GM18520 (cell line): ENCODE results near the gene ELL.
A peak's percentile ranks its signal among the peaks of the same experiment; 100 is the strongest.
"Not testable (repeated sequence)": the region's sequence is repeated elsewhere in the genome, so short reads cannot be mapped to it uniquely, and the experiment has no call there.

Experiments
- ATAC-seq: cut with Tn5 transposase; IDR thresholded peaks from one replicate; pipeline ENCODE4 v1.9.1; 2021; ENCODE audit not compliant: unreplicated experiment

ELL gene

DNA sequence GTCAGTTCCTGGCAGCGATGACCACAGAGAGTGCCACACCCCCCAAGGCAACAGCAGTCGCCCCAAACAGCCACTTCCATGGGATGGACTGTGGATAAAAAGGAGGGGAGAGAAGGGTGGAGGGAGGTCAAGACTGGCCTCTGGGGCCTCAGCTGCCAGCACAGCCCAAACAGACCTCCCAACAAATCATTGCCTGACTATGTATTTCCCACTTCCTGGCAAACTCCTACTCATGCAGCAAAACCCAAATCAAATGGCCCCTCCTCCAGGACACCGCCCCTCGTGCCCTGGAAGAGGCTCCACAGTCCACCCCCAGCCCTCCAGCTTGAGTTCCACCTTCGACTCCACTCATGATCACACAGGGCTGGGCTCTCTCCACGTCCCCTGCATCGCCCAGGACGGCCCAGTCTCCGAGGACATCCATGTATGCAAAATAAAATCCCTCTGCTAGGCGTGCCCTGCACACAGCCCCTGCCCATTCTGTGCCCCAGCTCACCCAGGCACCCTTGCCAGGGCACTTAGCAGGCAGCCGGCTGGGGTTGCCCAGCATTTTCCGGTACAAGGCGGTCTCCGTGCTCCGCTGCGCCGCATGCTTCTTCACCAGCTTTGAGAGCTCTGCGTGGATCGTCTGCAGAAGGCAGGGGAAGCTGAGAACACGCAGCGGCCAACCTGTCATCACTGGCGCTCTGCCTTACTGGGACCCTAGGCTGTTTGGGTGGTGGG lies 10.5 kb upstream of the ELL start:
- no peak for ATAC-seq

DNA sequence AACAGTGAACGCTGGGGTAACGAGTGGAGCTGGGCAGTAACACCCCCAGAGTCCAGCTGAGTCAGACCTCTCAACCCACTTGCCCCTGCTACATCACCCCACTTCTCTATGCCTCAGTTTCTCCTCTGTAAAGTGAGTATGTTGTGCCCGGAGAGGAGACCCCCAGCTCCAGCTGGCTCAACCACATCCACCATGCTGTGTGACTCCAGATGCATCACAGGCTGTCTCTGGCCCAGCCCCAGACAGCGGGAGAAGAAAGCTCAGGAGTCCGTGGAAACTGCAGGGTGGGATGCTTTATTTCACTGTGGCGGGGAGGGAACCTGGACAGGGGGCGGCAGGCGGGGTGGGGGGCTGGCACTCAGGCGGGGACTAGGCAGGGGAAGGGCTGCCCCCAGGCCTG lies 9.6 kb upstream of the ELL start:
- no peak for ATAC-seq

DNA sequence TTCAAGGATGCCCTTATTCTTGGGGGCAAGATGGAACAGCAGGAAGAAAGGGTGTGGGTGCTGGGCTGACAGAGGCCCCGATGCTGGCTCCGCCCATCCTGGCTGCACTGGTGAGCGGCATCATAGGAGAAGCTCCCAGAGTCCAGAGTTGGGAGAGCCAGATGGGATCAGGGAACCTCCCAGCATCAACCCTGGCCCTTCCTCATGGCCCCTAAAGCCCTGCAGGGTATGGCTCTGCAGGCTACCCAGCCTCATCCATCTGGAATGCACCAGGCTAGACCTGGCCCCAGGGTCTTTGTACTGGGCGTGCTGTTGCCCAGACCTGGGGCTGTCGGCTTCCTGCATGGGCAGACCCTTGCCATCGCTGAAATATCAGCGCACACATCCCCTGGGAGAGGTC lies 7.9 kb upstream of the ELL start:
- no peak for ATAC-seq

DNA sequence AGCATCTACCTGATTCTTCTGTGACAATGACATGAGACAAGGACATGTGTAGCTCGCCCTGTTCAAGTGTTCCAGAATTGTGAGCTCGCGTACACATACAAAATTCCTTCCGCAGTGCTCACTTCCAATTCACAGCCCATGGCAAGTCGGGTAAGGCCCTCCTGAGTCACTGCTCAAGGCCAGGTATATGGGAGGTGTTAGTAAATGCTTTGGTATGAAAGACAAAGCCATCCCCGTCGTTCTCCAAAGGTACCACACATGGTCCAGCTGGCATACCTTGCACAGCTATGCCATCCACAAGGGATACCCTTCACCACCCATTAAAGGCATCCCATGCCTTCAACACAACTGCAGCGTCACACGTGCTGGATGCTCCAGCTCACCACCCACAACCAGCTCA lies 4.4 kb upstream of the ELL start:
- no peak for ATAC-seq

DNA sequence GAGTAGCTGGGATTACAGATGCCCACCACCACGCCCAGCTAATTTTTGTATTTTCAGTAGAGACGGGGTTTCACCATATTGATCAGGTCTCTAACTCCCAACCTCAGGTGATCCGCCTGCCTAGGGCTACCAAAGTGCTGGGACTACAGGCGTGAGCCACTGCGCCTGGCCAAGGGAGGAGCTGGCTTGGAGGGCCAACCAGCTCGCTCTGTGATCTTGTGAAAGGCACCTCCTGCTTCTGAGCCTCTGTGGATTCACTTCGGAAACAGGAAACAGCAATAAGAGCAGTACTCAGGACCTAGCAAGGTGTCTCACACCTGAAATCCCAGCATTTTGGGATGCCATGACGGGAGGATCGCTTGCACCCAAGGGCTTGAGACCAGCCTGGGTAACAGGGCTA lies 2.0 kb upstream of the ELL start:
- ATAC-seq, result no peak

DNA sequence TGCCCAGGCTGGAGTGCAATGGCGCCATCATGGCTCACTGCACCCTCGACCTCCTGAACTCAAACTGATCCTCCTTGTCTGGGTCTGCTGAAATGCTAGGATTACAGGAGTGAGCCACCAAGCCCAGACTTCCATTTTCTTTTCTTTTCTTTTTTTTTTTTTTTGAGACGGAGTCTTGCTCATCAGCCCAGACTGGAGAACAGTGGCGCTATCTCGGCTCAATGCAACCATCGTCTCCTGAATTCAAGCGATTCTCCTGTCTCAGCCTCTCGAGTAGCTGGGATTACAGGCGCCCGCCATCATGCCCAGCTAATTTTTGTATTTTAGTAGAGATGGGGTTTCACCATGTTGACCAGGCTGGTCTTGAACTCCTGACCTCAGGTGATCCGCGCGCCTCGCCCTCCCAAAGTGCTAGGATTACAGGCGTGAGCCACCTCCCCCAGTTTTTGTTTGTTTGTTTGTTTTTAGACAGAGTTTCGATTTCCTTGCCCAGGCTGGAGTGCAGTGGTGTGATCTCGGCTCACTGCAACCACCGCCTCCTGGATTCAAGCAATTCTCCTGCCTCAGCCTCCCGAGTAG lies 1.1 kb upstream of the ELL start:
- ATAC-seq, result not testable (repeated sequence)

DNA sequence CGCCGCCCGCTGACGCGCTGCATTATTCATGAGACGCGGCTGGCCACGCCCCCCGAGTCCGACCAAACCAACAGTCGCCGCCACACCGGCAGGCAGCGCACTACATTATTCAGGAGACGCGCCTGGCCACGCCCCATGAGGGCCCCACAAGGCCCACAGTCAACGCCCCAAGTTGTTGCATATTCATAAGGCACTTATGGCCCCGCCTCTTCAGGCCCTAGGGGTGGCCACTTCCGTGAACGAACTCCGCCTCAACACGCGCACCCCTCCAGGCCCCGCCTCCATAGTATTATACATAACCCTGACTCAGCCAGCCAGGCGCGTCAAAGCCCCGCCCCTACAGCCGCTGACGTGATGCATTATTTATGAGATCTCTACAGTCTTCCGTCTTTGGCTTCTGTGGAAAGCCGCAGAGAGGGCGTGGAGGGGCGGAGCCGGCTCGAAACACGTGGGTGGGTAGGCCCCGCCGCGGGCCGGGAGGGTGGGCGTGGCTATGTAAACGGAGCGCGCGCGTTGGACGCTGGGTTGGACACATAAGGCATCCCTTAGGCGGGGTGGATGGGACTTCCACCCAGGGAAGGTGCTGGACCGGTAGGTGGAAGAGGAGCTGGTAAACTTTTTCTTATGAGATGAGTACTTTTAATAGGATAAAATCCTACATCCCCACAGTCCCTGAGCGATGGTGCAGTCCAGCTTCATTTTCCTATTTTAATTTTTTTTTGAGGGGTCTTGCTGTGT lies 423 bp upstream of the ELL start:
- peak; percentile 76 for ATAC-seq

DNA sequence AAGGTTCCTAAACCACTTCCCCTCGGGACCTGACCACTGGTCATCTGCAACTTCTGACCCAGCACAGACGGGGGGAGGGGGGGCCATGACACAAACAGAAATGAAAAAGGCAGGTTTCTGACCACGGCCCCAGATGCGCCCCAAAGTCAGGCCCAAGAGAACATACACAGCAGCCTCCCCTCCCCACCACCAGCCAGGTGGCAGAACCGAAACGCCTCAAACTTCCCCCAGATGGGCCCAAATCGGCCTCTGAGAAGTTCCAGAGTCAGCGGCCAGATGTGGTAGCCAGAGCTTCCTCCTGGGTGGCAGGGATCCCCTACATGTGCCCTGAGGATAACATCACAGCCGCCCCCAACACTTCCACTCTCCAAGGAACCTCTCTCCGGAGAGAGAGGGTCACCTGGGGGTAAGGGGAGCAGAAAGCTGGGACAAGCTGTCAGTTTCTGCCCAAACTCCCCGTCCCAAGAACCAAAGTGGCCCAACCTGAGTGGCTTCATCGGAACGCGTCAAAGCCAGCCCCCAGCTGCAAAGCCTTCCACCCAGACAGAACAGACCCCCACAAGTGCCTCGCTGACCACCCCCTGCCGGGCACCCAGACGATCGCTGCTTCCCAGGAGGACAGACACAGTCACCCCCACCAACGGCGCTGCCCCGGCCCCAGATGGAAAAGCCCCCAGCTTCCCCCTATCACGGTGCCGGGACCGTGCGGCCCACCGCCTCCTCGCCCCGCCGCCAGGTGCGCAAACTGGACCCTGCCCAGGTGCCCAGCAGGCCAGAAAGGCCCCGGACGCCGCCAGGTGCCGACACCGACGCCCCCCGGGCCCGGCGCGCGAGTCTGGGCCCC lies 800 bp downstream of the ELL start:
- ATAC-seq, result no peak

DNA sequence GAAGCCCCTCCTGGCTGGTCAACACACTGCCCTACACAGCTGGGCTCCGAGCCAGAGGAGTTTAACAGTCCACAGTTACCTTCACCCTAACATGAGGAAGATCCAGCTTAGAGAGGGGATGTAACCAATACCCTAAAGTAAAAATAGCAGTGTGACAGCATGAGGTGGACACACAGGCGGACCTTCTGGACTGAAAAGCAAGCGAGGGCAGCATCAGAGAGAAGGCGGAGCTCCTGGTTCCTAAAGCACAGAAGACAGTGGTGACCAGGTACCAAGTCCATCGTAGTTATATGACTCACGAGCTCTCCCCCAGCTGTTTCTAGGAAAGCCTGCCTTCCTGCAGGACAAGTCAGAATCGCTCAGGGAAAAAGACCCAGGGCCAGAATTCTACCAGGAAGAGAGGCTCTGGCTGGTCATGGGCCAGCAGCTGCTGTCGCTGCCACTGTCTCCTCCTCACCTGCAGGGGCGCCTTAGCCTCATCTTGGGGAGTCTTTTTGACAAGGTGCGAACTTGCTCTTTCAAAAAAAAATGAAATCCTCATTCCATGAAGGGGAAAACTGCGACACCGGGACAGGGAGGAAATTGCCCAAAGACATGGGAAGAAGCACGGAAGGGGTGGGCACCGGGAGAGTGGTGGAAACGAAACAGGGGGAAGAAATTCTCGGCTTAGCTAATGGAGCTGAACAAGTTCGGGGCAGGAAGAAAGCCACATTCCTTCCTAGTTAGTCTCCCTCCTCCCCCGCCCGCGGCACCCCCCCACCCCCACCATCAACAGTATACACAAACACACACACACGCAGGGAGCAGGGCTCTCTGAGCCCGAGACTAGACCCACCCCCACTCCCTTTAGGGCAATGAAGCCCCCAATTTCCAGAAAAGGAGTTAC lies 1.7 kb downstream of the ELL start:
- ATAC-seq, result no peak

DNA sequence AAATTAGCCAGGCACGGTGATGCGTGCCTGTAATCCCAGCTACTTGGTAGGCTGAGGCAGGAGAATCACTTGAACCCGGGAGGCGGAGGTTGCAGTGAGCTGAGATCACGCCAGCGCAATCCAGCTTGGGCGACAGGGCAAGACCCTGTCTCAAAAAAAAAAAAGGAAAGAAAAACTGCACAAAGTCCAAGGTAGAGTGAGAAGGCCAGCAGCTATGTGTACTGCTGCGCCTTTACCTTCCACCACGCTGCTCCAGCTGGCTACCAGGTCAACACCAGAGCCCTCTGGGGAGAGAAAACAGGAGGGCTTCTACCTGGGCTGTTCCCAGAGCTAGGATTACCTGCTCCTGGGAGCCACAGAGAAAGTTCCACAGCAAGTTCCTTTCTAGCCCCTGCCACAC lies 3.2 kb downstream of the ELL start:
- no peak for ATAC-seq

DNA sequence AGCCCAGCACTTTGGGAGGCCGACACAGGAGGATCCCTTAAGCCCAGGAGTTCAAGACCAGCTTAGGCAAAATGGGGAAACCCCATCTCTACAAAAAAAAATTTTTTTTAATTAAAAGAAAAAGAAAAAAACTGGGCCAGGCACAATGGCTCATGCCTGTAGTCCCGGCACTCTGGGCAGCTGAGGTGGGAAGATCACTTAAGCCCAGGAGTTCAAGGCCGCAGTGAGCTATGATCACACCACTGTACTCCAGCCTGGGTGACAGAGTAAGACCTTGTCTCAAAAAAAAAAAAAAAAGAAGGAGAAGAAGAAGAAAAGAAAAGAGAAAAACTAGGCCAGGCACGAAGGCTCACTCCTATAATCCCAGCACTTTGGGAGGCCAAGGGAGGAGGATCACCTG lies 4.3 kb downstream of the ELL start:
- ATAC-seq, result no peak

DNA sequence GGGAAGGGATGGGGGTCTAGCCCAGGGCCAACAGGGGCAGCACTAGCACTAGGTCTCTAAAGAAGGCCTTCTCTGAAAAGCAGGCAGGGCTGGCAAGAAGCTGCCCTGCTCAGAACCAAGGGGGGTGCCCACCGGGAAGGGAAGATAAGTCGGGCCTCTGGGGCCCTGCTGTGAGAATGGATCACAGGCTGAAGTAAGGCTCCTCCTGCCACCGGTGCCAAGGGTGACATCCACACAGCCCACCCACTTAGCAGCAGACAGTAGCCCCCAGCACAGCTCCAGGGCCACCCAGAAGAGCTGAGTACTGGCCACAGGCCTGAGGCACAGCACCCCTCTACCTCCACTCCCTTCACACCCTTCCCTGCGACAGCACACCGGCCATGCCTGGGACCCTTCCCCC lies 5.9 kb downstream of the ELL start:
- ATAC-seq, result no peak

DNA sequence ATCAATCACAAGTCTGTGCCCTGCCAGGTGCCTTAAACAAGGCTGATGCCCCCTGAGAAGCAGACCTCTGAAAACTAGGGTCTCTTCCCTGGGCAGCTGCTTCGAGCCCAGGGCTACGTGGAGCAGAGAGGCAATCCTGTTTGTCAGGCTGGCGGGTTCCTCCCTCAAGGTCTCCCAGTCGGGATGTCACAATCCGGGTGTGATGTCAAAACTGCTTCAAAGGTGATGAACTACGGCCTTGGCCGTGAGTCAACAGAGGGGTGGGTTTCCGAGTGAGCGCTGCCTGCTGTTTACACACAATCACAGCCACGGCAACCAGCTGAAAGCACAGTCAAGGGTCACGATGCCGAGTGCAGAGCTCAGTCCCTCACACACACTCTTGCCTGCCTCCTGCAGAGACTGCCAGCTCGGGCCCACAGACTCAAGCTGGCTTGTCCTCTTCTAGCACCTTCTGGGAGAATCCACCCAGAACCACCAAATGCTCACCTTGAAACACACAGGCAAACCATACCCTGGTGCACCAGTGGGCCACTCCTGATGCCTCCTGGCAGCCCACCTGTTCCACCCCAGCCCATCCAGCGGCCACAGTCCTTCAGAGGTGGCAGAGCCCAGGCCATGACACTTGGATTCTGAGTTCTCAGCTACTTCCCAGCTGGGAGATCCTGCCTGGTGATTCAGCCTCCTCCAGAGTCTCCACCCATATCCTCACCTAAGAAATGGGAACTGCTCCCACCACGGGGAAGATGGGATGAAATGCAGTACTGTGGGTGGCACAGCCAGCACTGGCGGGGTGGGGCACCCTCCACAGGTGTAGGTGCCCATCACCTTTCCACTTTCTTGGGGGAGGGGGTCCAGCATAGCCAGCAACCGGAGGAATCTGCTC lies 6.8 kb downstream of the ELL start:
- no peak for ATAC-seq

DNA sequence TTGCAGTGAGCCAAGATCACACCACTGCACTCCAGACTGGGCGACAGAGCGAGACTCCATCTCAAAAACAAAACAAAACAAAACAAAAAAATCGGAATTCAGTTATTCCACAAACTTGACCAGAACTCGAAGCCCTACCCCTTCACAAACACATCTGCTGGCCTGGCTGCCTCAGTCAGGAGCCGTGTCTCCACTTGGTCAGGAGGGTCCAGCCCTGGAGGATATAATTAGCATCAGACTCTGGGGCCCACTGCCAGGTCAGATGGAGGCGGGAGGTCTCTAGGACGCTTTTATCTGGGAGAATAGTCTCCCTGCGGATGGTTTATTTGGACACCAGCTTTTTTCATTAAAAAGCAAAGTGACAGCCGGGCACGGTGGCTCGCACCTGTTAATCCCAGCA lies 8.0 kb downstream of the ELL start:
- no peak for ATAC-seq

DNA sequence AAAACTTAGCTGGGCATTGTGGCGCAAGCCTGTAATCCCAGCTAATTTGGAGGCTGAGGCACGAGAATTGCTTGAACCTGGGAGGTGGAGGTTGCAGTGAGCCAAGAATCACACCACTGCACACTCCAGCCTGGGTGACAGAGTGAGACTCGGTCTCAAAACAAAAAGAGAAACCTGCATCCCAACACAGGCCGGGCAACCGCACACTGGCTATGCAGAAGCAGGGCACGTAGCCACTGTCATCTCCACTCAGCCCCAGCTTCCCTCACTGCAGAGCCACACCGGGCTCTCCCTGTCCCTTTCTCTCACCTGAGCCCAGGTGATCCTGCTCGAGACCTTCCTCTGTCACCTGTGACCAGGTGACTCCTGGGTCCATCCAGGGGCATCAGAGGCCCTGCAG lies 11.7 kb downstream of the ELL start:
- no peak for ATAC-seq

DNA sequence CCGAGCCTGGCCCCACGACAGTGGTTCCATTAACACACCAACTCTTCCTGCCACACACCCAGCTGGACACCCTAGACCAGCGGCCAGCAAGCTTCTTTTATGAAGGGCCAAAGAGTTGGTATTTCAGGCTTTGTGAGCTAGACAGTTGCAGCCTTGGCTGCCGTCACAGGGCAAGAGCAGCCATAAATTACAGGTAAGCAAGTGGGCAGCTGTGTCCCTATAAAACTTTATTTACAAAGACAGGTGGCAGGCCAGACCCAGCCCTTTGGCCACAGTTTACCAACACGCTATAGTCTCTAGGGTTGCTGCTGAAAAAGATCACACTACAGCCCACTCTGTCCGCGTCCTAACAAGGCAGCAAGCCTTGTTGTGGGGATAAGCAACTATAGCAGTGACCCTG lies 13.3 kb downstream of the ELL start:
- no peak for ATAC-seq

DNA sequence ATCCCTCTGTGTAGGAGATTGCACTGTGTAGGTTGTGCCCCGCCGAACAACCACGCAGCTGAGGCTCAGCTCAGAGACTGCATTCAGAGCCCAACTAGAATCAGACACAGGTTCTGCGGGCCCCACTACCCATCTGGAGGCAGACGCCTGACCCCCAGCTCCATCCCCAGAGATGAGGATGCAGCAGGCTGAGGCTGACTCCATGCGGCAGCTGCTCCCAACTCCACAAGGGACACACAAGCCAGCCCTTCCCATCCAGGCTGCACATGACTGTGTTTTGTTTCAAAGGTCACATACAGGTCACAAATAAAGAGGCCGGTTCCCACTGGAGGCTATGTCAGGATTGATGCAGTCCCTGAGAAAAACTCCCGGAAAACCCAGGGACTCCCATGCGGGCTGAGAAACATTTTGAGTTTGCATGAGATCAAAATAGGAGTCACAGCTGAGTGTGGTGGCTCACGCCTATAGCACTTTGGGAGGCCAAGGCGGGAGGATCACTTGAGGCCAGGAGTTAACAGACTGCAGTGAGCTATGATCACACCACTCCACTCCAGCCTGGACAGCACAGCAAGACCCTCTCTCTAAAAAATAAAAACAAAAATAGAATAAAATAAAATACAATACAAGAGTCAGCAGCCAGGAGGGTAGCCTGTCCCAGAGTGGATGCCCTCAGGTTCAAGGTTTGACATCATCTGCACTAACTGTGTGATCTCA lies 14.0 kb downstream of the ELL start:
- ATAC-seq, result no peak

DNA sequence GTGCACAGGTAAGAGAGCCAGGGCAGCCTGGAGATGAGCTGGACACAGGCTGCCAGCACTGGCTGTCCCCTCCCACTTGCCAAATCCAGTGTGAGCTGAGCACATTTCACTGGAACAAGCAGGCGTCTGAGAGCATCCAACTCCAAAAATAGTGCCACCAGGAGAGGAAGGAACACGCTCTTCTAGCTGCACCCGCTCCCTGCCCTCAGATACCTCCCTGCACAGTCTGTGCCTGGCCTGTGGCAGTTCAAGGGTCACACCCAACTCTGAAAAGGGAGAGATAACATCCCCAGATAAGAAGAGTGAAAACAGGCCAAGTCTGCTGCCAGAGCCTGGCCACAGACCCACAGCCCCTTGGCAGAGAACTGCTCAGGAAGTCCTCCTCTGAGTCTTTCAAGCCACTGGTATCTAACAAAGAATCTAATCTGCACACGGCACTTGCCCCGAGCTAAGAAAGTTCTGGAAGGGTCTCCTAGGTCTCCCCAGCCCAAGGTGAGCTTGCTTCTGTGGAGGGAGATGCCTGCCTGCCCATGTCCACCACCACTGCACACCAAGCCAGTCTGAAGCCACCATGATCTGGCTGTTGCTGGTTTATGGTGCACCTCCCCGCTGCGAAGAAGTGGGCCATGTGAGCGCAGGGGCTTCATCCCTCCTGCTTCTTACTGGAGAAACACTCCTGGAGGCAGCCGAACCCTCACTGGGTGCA lies 14.7 kb downstream of the ELL start:
- no peak for ATAC-seq
